Raji (cell line): ENCODE data around the gene TWIST1.

Source experiments
- POLR2A ChIP-seq: IDR thresholded peaks from 2 replicates; pipeline ENCODE4 v1.6.1; 2011; ENCODE audit warnings: low read depth, low read length, control low read depth; ENCODE audit not compliant: insufficient read depth

TWIST1 gene

DNA sequence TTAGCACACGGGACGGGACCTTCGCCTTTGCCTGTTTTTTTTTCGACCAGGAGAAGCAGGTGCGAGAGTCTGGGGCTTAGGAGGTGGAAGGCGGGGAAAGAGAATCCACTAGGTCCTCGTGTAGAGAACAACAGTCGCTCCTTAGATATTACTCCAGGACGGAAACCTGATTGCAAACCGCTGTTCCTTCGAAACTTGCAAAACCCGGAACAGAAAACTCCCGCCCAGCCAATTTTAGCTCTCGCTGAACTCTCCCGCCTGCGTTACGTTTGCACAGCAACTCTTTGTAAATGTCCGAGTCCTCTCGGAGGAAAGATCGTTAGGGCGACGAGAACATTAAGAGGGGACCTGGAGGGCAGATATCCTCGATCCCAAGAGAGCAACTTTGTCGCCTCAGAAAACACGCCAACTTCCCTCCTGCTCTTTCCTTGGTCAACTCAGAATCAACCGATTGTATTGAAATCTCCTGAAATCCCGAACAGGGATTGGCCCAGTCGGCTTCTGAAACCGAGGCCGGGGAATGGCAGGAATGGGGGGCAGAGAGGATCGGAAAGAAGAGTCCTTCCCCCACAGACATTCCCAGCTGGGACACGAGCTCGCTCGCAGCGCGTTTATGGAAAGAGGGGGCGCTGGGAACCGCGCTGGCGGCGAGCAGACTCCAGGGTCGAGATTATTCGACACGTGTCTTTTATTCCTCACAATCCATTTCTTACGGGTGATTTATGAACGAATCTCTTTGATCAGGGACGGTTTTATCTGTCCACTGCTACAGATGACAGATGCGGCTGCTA is 9.9 kb downstream of the TWIST1 start:
- TF ChIP-seq POLR2A, result no peak

DNA sequence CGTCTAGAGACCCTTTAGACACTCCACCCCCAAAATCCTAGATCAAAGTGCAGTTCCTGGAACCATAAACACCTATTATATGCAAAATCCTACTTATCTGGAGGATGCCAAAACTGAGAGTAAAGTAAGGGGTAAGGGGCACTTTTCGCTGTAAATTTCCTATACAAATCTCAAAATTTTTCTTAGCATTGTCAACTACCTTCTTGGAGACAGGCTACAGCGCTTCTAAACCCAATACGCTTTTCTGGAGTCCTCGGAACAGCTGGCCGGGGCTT is 10.4 kb downstream of the TWIST1 start:
- TF ChIP-seq POLR2A, result no peak

DNA sequence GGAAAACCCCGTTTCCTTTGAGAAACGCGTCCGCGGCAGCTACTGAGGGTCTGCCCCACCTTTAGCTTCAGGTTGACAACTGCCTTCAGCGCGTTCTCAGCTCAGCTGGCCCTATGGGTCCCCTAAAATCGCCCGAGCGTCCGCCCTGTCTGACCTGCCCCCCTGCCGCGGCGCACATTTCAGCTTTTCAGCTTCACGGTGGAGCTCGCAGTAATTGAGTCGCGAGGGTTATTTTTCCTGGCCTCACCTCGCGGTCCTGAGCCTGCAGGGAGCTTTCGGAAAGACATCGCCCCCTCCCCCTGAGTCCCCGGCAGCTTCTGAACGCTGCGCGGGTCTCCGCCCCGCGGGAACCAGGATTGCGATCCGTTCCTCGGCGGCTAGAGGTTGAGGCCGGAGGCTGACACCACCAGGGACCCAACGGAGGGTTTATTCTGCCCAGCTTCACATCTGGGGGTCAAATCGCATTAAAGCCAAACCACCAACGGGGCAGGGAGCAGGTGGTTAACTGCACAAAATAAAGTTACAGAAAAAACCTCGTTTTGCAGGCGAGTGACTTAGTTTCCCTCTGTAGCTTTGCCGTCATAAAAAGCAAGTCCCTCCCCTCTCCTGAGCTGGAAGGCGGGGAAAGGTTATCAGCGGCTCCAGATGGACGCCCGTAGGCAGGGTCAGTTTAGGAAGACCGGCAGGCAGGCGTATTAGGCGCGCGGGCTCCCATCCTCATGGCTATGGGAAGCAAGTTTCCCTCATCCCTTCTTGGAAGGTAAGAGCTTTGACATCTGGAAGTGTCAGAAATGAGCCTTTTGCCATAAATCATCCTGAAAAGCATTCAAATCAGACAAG is 11.0 kb downstream of the TWIST1 start:
- no peak for TF ChIP-seq POLR2A

DNA sequence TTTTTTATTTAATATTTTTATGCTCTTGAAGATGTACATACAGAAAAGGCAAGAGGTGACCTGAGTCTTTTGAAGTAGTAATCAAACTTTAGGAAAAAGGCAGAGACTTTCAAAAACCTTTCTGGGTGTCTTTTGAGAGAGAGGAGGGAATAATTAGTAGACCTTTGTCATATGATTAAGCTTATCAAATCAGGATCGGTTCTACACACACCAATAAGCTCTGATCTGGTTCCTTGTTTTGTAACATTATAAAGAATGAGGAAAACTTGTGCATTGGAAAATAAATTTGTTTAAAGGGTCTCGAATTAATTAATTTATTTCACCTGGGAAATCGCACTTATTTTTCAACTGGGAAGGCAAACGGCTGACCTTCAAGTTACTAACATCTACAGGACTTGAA is 11.9 kb downstream of the TWIST1 start:
- no peak for TF ChIP-seq POLR2A

DNA sequence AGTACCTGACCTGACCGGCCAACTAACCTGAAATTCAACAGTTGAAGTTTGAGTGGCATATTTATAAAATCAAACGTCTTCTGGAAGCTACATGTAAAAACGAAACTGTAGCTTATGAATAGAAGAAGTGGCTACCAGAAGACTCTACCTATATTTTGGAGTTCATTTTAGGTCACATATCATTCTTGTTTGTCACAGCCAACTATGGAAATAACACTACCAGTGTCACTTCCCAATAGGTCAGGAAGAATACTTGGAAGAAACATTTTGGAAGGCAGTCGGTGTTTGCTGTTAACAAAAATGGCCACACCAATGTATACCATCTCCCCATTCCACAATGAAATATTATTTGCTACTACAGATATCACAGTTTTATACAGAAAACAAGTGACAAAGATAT is 12.6 kb downstream of the TWIST1 start:
- no peak for TF ChIP-seq POLR2A

DNA sequence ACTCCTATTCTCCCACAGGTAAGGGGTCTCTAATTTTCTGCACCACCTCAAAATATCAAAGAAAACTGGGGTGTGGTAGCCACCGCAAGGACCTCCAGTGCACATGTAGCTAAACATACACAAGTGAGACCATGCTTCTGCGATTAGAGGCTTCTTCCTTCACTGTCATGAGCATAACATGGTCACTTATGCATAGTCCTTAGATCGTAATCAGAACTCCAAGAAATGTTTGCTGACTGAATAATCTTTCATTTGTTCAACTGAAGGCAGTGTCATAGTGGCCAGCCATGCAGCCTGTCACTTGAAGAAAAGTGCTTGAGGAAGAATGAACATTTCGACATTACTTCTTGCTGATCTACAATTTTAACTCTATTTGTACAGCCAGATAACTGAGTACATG is 14.6 kb downstream of the TWIST1 start:
- no peak for TF ChIP-seq POLR2A

DNA sequence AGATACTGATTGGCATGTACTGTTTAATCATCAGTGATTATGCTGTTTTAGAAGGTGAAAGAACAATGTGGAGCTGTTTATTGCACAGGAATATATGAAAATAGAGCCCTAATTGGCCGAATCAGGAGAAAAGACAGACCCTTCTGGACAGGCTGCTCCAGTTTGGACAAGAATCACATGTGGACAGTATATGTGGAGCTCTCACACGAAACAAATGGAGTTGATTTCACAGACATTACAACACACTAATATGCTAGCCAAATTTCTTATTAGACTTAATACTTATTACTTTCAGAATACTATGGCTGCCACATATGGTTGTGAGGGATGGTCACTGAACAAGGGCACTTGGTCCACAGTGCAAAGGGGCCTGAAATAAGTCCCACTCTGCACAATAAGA is 15.5 kb downstream of the TWIST1 start:
- TF ChIP-seq POLR2A, result no peak

DNA sequence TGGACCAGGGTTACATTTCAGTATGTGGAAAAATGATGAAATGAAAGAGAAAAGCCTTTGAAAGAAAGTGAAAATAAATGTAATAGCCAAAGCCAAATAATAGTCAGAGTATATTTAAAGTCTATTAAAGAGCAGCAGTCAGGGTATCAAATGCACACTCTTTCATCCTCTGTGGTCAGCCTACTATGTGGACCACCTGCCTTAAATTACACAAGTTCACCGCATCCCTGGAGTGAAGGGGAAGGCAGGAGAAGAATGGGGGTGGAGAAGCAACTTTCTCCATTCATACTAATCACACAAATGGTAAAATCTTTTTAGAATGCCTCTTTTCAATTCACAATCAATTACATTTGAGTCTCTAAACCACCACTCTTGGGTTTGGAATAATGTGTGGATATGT is 16.0 kb downstream of the TWIST1 start:
- TF ChIP-seq POLR2A, result no peak

DNA sequence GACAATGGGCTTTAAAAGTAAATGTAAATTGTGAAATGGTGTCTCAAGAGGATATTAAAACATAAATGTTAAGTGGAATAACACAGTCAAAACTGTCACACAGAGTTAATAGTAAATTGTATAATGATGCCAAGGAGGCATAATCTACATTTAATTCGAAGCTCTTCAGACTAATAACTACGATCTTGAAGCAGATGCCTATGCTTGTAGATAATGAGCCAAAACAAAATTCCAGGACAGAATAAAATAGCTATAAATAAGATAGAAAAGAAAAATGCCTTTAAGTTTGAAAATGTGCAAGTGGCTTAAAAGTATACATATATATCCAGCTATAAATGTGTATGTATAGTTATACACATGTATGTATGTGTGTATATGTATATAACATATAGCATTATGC is 17.5 kb downstream of the TWIST1 start:
- no peak for TF ChIP-seq POLR2A

DNA sequence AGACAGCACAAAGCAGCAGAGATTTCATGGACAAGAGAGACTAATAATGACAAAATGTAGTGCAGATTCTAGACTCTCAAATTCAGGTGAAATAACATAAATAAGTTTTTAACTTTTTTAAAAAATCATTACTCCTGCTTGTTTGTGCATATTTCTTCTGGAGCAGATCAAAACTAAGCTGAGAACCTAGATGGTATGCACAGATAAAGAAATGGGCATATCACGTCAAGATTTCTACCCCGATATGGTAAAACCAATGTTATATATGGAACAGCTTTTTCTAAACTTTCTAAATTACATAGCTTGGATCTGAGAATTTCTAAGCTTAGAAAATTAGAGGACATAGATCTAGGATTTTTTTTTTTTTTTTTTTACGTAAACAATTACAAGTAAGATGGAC is 18.2 kb downstream of the TWIST1 start:
- no peak for TF ChIP-seq POLR2A

DNA sequence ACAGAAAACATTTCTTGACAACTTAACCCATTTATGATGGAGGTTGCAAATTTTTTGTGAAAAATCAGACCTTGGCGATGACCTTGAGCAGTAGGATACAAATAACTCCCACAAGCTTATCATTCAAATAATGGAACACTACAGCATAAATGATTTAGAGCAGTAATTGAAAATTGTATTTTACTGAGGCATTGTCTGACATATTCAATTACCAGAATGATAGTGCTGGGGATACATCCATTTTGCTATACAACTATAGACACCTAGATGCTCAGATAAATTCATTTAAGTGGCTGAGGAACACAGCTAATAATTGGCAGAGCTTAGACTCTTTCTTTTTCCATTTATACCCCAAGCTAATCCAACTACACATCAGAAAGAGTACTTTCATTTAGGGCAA is 18.9 kb downstream of the TWIST1 start:
- TF ChIP-seq POLR2A, result no peak

DNA sequence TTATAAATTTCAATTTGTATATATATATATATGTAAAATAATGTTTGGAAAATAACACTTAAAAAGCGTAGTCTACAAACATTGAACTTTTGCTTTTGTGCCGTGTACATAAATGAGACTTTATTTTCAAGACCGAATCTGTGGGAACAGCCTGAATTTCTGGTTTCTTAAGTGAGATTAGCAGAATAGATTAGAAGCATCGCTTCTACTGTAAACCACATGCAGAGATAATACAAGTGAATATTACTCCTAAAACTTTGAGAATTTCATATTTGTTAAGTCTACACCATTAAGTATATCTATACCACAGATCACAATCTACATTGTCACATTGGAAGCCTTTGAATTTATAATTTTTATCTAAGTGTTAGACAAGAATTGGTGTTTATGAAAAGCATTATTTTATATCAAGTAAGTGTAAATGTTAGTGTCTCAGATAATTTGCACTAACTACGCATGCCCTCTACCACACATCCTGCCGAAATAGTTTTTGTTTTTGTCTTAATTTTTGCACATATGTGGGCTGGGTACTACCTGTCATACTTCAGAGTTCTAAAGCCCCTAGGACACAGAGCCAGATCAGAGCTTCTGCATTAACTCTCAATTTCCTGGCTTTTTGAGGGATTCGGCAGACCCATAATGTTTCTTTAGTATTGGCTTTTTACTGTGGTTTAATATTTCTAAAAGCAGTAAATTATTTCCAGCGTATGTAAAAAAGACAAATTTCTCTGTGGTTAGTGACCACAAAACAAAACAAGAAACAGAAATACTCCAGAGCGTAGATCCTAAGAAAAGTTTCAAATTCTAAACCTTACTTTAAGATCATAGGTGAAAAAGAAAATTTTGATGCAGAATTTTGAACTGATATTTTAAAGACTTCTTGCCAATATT is 20.0 kb downstream of the TWIST1 start:
- no peak for TF ChIP-seq POLR2A

DNA sequence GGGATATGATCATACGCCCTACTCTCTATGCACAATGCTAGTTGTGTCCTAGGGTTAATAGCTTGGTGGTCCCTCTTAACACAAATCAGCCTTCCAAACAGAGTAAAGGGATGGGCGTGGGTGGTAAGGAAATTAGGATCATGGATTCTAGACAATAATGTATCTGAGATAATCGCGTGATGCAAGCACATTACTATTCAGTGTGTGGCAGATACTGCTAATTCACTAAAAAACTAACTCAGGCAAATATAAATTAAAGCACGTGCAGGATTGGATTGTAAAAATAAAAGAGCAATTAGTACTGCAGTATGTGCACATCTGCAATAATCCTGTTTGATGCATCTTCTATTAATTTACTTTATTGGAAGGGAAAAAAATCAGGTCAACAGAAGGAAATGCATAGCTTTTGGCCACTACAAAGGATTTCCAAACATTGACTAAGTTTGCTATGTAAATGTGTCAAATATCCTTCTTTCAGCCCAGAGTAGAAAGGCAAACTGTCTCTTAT is 22.0 kb downstream of the TWIST1 start:
- no peak for TF ChIP-seq POLR2A

DNA sequence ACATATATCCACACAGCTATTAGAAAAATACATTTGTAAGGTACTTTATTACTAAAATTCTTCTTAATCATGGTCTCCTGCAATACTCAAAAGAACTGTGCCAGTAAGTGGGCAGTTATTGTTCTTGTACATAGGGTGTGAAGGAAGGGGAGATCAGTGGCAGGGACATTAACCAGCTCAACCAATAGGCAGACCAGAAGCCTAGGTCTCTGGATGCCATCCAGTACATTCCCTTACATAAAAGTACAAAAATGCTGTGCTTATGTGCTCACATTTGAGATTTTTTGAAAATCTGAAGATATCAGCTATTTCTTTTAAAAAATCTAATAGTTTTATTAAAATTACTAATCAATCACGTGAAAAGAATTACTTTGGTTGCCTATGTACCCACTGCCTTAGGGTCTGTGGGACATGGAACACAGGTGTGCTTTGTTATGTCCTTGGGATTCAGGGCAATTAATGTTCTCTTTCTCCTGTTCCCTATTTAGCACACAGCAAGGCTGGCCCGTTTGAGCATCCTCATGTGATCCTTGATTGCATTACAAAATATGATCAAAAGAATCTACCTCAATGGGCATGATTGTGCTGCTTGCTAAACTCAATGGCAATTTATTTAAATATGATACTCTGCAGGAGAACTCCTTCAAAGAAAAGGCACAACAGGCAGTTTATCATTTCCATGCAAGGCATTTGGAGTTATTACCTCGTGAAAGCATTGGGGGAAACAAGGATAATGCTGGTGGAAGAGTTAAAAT is 22.7 kb downstream of the TWIST1 start:
- TF ChIP-seq POLR2A, result no peak

DNA sequence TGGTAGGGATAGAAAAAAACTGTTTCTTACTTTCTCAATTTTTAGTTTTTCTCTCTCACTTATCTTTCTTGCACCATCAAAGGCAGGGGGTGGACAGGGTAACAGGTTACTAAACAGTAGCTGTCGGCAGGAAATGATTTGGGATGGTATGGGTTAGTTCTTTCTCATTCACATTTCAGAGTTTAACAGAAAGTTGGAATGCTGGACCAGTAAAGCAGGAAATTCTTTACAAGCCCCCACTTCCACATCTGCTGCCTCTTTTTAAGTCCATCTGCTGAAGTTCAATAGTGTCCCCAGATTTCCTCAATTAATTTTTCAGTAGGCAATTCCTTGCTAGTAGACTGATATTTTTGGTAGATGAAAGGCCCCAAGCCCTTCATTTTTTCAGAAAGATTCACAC is 23.3 kb downstream of the TWIST1 start:
- TF ChIP-seq POLR2A, result no peak
